HG03060 (cell line): ENCODE data around the gene TRPM2.

Experiments
- ATAC-seq: cut with Tn5 transposase; IDR thresholded peaks from one replicate; pipeline ENCODE4 v1.9.1; 2021; ENCODE audit warnings: low read depth, moderate number of reproducible peaks; ENCODE audit not compliant: unreplicated experiment

TRPM2 gene

GRCh38 chr21:44321846-44322450, 31.5 kb upstream of the TRPM2 start:
- ATAC-seq = no peak

GRCh38 chr21:44322621-44323325, 30.6 kb upstream of the TRPM2 start:
- no peak for ATAC-seq

GRCh38 chr21:44323591-44323990, 29.8 kb upstream of the TRPM2 start:
- no peak for ATAC-seq

GRCh38 chr21:44324106-44324853, 29.1 kb upstream of the TRPM2 start:
- no peak for ATAC-seq

- ATAC-seq = no peak
These were observed 28.6 kb upstream of the TRPM2 start for GRCh38 chr21:44324854-44325107.

- no peak for ATAC-seq
These were observed 27.8 kb upstream of the TRPM2 start for GRCh38 chr21:44325386-44326271.

GRCh38 chr21:44326272-44326647, 27.2 kb upstream of the TRPM2 start:
- ATAC-seq = no peak

- ATAC-seq = no peak
These were observed 26.5 kb upstream of the TRPM2 start for GRCh38 chr21:44326716-44327602.

- ATAC-seq = no peak
These were observed 25.8 kb upstream of the TRPM2 start for GRCh38 chr21:44327603-44327974.

GRCh38 chr21:44328242-44328895, 25.1 kb upstream of the TRPM2 start:
- no peak for ATAC-seq

GRCh38 chr21:44329086-44329889, 24.1 kb upstream of the TRPM2 start:
- no peak for ATAC-seq

GRCh38 chr21:44329971-44330681, 23.3 kb upstream of the TRPM2 start:
- ATAC-seq = no peak

GRCh38 chr21:44330698-44331097, 22.7 kb upstream of the TRPM2 start:
- no peak for ATAC-seq

GRCh38 chr21:44331209-44331608, 22.2 kb upstream of the TRPM2 start:
- no peak for ATAC-seq

GRCh38 chr21:44331650-44332307, 21.6 kb upstream of the TRPM2 start:
- no peak for ATAC-seq

- ATAC-seq = no peak
These were observed 21.0 kb upstream of the TRPM2 start for GRCh38 chr21:44332383-44332782.

- ATAC-seq = no peak
These were observed 20.5 kb upstream of the TRPM2 start for GRCh38 chr21:44332965-44333364.
